IMR-90 (cell line): ENCODE results near the gene PSME4. TPM values are rescaled to one million over a fixed set of nuclear protein-coding genes. Genes with fewer than 3 reads are reported as not detected.

ENCODE experiments used
- ATAC-seq: fragments of 200-7000 bp; cut with Tn5 transposase; 2 replicates; pipeline ENCODE4 v1.9.1; 2020; ENCODE audit warnings: low read depth, mild to moderate bottlenecking, moderate library complexity
- BruUV-seq: library from RNA; stranded (reverse); fragments of 400-500 nt; replicated peaks from 2 replicates; lab custom pipeline; 2021; lab: Mats Ljungman, UMichigan
- CTCF ChIA-PET: fragments of 300-600 bp; formaldehyde crosslinking; extraction: SDS; loops from one replicate; lab custom pipeline; 2021; ENCODE audit warnings: antibody characterized with exemption; lab: Yijun Ruan, JAX
- POLR2A ChIA-PET: fragments of 300-600 bp; sonication (Branson Sonifier 250); formaldehyde crosslinking; loops from one replicate; lab custom pipeline; 2022; ENCODE audit warnings: antibody characterized with exemption; ENCODE audit not compliant: unreplicated experiment; lab: Charles Lee
- DNase-seq: peaks from one replicate; pipeline ENCODE4 v3.0.0; 2013
- H2AFZ ChIP-seq: replicated peaks from 2 replicates; pipeline ENCODE3; 2013; ENCODE audit warnings: low read length, mild to moderate bottlenecking; ENCODE audit not compliant: poor library complexity
- H2AK5ac ChIP-seq: 2 replicates; pipeline ENCODE4 v1.6.1; 2013; ENCODE audit warnings: low read depth, low read length, inconsistent platforms
- H2AK9ac ChIP-seq: replicated peaks from 2 replicates; pipeline ENCODE3; 2013; ENCODE audit warnings: mild to moderate bottlenecking, low read depth, low read length, moderate library complexity; ENCODE audit not compliant: poor library complexity
- H2BK120ac ChIP-seq: 2 replicates; pipeline ENCODE4 v1.6.1; 2013; ENCODE audit warnings: low read depth, low read length, inconsistent platforms
- H2BK15ac ChIP-seq: 3 replicates; pipeline ENCODE4 v1.6.1; 2013; ENCODE audit warnings: low read depth, low read length, inconsistent platforms
- H2BK20ac ChIP-seq: 2 replicates; pipeline ENCODE4 v1.6.1; 2013; ENCODE audit warnings: low read depth, mild to moderate bottlenecking, inconsistent platforms, low read length, moderate library complexity
- H2BK5ac ChIP-seq: 2 replicates; pipeline ENCODE4 v1.6.1; 2013; ENCODE audit warnings: mild to moderate bottlenecking, low read depth, low read length, inconsistent platforms; ENCODE audit not compliant: poor library complexity, severe bottlenecking
- H3K14ac ChIP-seq: replicated peaks from 2 replicates; pipeline ENCODE4 v1.6.1; 2013; ENCODE audit warnings: low read depth, low read length, inconsistent platforms
- H3K18ac ChIP-seq: 2 replicates; pipeline ENCODE4 v1.6.1; 2013; ENCODE audit warnings: low read depth, low read length, control low read depth
- H3K23ac ChIP-seq: 2 replicates; pipeline ENCODE4 v1.6.1; 2013; ENCODE audit warnings: low read depth, low read length, inconsistent platforms
- H3K27ac ChIP-seq: 2 replicates; pipeline ENCODE4 v1.5.1; 2013; ENCODE audit warnings: mild to moderate bottlenecking, control low read depth, low read length; ENCODE audit not compliant: insufficient read depth
- H3K27me3 ChIP-seq: 2 replicates; pipeline ENCODE4 v1.6.1; 2013; ENCODE audit warnings: low read length; ENCODE audit not compliant: control insufficient read depth, insufficient read depth
- H3K36me3 ChIP-seq: 2 replicates; pipeline ENCODE4 v1.6.1; 2013; ENCODE audit warnings: low read length, mixed read lengths; ENCODE audit not compliant: control insufficient read depth, insufficient read depth
- H3K4ac ChIP-seq: 2 replicates; pipeline ENCODE4 v1.6.1; 2013; ENCODE audit warnings: low read depth, low read length, inconsistent platforms
- H3K4me1 ChIP-seq: 2 replicates; pipeline ENCODE4 v1.6.1; 2013; ENCODE audit warnings: low read length, mixed read lengths; ENCODE audit not compliant: control insufficient read depth, insufficient read depth
- H3K4me2 ChIP-seq: 2 replicates; pipeline ENCODE4 v1.6.1; 2013; ENCODE audit warnings: low read depth, mild to moderate bottlenecking, control low read depth, low read length, moderate library complexity
- H3K4me3 ChIP-seq: 2 replicates; pipeline ENCODE4 v1.5.1; 2013; ENCODE audit warnings: low read depth, mild to moderate bottlenecking, control low read depth, low read length, moderate library complexity; ENCODE audit not compliant: insufficient read depth
- H3K56ac ChIP-seq: 2 replicates; pipeline ENCODE4 v1.6.1; 2013; ENCODE audit warnings: low read length, inconsistent platforms; ENCODE audit not compliant: insufficient read depth; ENCODE audit errors: extremely low read depth
- H3K79me1 ChIP-seq, 2 experiments: 2 replicates each; pipeline ENCODE4 v1.6.1; 2013; ENCODE audit warnings: low read length in 2 of 2, inconsistent platforms in 1 of 2, low read depth in 1 of 2
- H3K9ac ChIP-seq: 2 replicates; pipeline ENCODE4 v1.6.1; 2013; ENCODE audit warnings: low read depth, low read length, control low read depth
- H3K9me1 ChIP-seq: 2 replicates; pipeline ENCODE4 v1.6.1; 2013; ENCODE audit warnings: low read length, inconsistent platforms; ENCODE audit not compliant: insufficient read depth
- H3K9me3 ChIP-seq: 2 replicates; pipeline ENCODE4 v1.6.1; 2013; ENCODE audit warnings: low read length; ENCODE audit not compliant: control insufficient read depth, insufficient read depth
- H4K20me1 ChIP-seq: 2 replicates; pipeline ENCODE4 v1.6.1; 2013; ENCODE audit warnings: low read length, inconsistent platforms; ENCODE audit not compliant: insufficient read depth
- H4K5ac ChIP-seq: 2 replicates; pipeline ENCODE4 v1.6.1; 2013; ENCODE audit warnings: mild to moderate bottlenecking, low read depth, low read length, control low read depth
- H4K8ac ChIP-seq, 2 experiments: 2 replicates each; pipeline ENCODE4 v1.6.1; 2013; ENCODE audit warnings: low read depth in 2 of 2, low read length in 2 of 2, control low read depth in 1 of 2, inconsistent platforms in 1 of 2
- H4K91ac ChIP-seq: 2 replicates; pipeline ENCODE4 v1.6.1; 2013; ENCODE audit warnings: low read depth, low read length, inconsistent platforms; ENCODE audit not compliant: insufficient read depth
- BHLHE40 ChIP-seq: fragments of 150-350 bp; IDR thresholded peaks from 2 replicates; pipeline ENCODE4 v1.6.1; 2016; ENCODE audit warnings: mild to moderate bottlenecking, low read depth, low read length
- CEBPB ChIP-seq: IDR thresholded peaks from 2 replicates; pipeline ENCODE4 v1.6.1; 2012; ENCODE audit warnings: low read depth, low read length, improper control_type of control experiment
- CHD1 ChIP-seq: IDR thresholded peaks from 2 replicates; pipeline ENCODE4 v1.6.1; 2012; ENCODE audit warnings: low read depth, low read length, improper control_type of control experiment
- CTCF ChIP-seq: conservative IDR thresholded peaks from 2 replicates; pipeline ENCODE4 v1.5.1; 2012; ENCODE audit warnings: mild to moderate bottlenecking, low read depth, low read length, improper control_type of control experiment
- FOS ChIP-seq: fragments of 150-350 bp; IDR thresholded peaks from 2 replicates; pipeline ENCODE4 v1.6.1; 2016; ENCODE audit warnings: low read depth, low read length
- MAFK ChIP-seq: IDR thresholded peaks from 2 replicates; pipeline ENCODE4 v1.6.1; 2012; ENCODE audit warnings: low read depth, low read length, improper control_type of control experiment
- MAZ ChIP-seq: IDR thresholded peaks from 2 replicates; pipeline ENCODE4 v1.6.1; 2012; ENCODE audit warnings: low read depth, mild to moderate bottlenecking, low read length, improper control_type of control experiment, moderate library complexity, borderline replicate concordance
- MXI1 ChIP-seq: IDR thresholded peaks from 2 replicates; pipeline ENCODE4 v1.6.1; 2012; ENCODE audit warnings: low read depth, mild to moderate bottlenecking, low read length, moderate library complexity, borderline replicate concordance
- NFE2L2 ChIP-seq: fragments of 150-350 bp; IDR thresholded peaks from 2 replicates; pipeline ENCODE4 v1.6.1; 2016; ENCODE audit warnings: low read depth, mild to moderate bottlenecking, low read length
- POLR2A ChIP-seq: IDR thresholded peaks from 2 replicates; pipeline ENCODE4 v1.6.1; 2012; ENCODE audit warnings: mild to moderate bottlenecking, low read depth, low read length
- RAD21 ChIP-seq: IDR thresholded peaks from 2 replicates; pipeline ENCODE4 v1.6.1; 2012; ENCODE audit warnings: low read length, improper control_type of control experiment
- RCOR1 ChIP-seq: IDR thresholded peaks from 2 replicates; pipeline ENCODE4 v1.6.1; 2012; ENCODE audit warnings: mild to moderate bottlenecking, low read length, improper control_type of control experiment; ENCODE audit not compliant: insufficient replicate concordance
- RFX5 ChIP-seq: IDR thresholded peaks from 2 replicates; pipeline ENCODE4 v1.8.0; 2012; ENCODE audit warnings: low read depth, mild to moderate bottlenecking, low read length, moderate library complexity
- SMC3 ChIP-seq: fragments of 150-350 bp; IDR thresholded peaks from 2 replicates; pipeline ENCODE4 v1.6.1; 2016; ENCODE audit warnings: low read depth, mild to moderate bottlenecking, antibody characterized with exemption, low read length, moderate library complexity
- WGBS, 2 experiments: methylation state at CpG; one replicate each; pipeline versions ENCODE4 v1.1.5 to v1.1.7; 2013; ENCODE audit warnings: missing lambda C conversion rate in 2 of 2; ENCODE audit not compliant: insufficient read length in 1 of 2; ENCODE audit errors: extremely low coverage in 2 of 2; 5-methylcytosine and 5-hydroxymethylcytosine counted together
- dilution Hi-C: fragments of 300-500 bp; cut with HindIII; formaldehyde crosslinking; loops from one replicate; pipeline ENCODE4 v1.14.3; 2018; ENCODE audit warnings: low sequenced_read_pairs; ENCODE audit not compliant: unreplicated experiment
- in situ Hi-C: fragments of 300-500 bp; cut with MboI; formaldehyde crosslinking; loops from 3 replicates; pipeline ENCODE4 v1.14.3; 2019; ENCODE audit warnings: low sequenced_read_pairs, inconsistent platforms, mixed read lengths
- intact Hi-C: fragments of 100-400 bp; cut with micrococcal nuclease; formaldehyde crosslinking; loops from 2 replicates; pipeline ENCODE4 v1.10.0; 2022
- polyA plus RNA-seq, 3 experiments: library from polyadenylated mRNA; depleted of rRNA; stranded (reverse); fragments of >200 nt; gene quantifications; 2 replicates each; pipeline ENCODE4 v1.2.3, GENCODE V29; 2012; ENCODE audit warnings: low replicate concordance in 1 of 3
- total RNA-seq: library from RNA; depleted of rRNA; stranded (reverse); fragments of >200 nt; gene quantifications from 2 replicates; pipeline ENCODE4 v1.2.3, GENCODE V29; 2012
- TF ChIP-seq, protein P1 (sequence below): fragments of 150-350 bp; IDR thresholded peaks from 2 replicates; pipeline ENCODE4 v1.6.1; 2017; ENCODE audit warnings: mild to moderate bottlenecking, antibody characterized with exemption, low read length, low read depth
- TF ChIP-seq, protein P2 (sequence below): fragments of 150-350 bp; IDR thresholded peaks from 2 replicates; pipeline ENCODE4 v1.6.1; 2016; ENCODE audit warnings: low read depth, mild to moderate bottlenecking, low read length, moderate library complexity, borderline replicate concordance

PSME4 gene
- total and polyA plus RNA-seq, 2 of the 4 experiments (the other 2 are of a cell fraction), result 28.2 to 61.3 TPM

DNA sequence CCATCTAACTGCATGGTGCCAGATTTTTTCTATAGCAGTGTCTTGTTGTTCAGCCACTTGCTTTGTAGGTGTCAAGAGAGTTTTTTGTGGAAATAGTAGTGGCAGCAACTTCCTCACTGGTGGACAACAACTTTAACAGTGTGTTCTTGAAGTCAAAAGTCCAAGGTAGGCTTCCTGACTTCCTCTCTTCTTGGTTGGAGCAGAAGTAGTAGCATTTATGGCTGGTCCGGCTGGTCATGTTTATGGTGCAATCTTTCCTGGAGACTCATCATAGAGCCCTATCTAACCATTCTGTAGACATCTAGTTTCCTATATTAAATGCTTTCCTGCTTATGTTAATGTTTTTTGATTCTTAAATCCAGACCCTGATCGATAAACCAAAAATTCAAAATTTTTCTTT is 122.7 kb downstream of the PSME4 start:
- no peaks in the 10 kb centered on the region for H3K4me1 ChIP-seq
- no peak overlapping the region for H3K9ac ChIP-seq
- intact Hi-C loops, result no loop called here
- peaks cover 3% of the 10 kb centered on the region; the same call in 1 of the 2 replicates for H3K9me1 ChIP-seq
- dilution Hi-C loops, result no loop called here
- no peak overlapping the region for H3K4me3 ChIP-seq
- no TSS peak for BruUV-seq
- no peak overlapping the region for H4K8ac ChIP-seq
- no CpG with 5 or more reads among the region's 2 CpGs for WGBS, 2 experiments
- no peak overlapping the region for H2BK20ac ChIP-seq
- DNase-seq (no peak), ATAC-seq (no peak)
- H2AK9ac ChIP-seq, result no peak overlapping the region
- no peak overlapping the region for H3K4me2 ChIP-seq
- no peak overlapping the region for H3K23ac ChIP-seq
- H2BK5ac ChIP-seq, result no peak overlapping the region
- ChIA-PET POLR2A (no interaction called here), CTCF (no interaction called here)
- H3K27me3 ChIP-seq, result no peaks in the 10 kb centered on the region
- no peak overlapping the region for H3K4ac ChIP-seq
- H4K91ac ChIP-seq, result no peak overlapping the region
- no peak overlapping the region for H3K56ac ChIP-seq
- no peak overlapping the region for H4K5ac ChIP-seq
- H2BK15ac ChIP-seq, result no peak overlapping the region
- H3K18ac ChIP-seq, result no peak overlapping the region
- no peak overlapping the region for H2BK120ac ChIP-seq
- H3K14ac ChIP-seq, result no peak overlapping the region
- in situ Hi-C loops, result no loop called here
- TF ChIP-seq MAZ (no peak), RFX5 (no peak), BHLHE40 (no peak), SMC3 (no peak), RCOR1 (no peak), NFE2L2 (no peak), MXI1 (no peak), CEBPB (no peak), CHD1 (no peak), MAFK (no peak), CTCF (no peak), POLR2A (no peak), RAD21 (no peak), FOS (no peak)
- TF ChIP-seq, protein P1, sequence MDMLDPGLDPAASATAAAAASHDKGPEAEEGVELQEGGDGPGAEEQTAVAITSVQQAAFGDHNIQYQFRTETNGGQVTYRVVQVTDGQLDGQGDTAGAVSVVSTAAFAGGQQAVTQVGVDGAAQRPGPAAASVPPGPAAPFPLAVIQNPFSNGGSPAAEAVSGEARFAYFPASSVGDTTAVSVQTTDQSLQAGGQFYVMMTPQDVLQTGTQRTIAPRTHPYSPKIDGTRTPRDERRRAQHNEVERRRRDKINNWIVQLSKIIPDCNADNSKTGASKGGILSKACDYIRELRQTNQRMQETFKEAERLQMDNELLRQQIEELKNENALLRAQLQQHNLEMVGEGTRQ, result no peak
- TF ChIP-seq, protein P2, sequence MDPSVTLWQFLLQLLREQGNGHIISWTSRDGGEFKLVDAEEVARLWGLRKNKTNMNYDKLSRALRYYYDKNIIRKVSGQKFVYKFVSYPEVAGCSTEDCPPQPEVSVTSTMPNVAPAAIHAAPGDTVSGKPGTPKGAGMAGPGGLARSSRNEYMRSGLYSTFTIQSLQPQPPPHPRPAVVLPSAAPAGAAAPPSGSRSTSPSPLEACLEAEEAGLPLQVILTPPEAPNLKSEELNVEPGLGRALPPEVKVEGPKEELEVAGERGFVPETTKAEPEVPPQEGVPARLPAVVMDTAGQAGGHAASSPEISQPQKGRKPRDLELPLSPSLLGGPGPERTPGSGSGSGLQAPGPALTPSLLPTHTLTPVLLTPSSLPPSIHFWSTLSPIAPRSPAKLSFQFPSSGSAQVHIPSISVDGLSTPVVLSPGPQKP, result no peak
- H3K27ac ChIP-seq, result no peak overlapping the region
- H3K36me3 ChIP-seq, result no peaks in the 10 kb centered on the region; the same call in 1 of the 2 replicates
- H2AK5ac ChIP-seq, result no peak overlapping the region
- peaks cover 2 to 7% of the 10 kb centered on the region in 2 experiments for H3K79me1 ChIP-seq
- H2AFZ ChIP-seq, result no peak overlapping the region
- H4K20me1 ChIP-seq, result no peaks in the 10 kb centered on the region
- H3K9me3 ChIP-seq, result no peaks in the 10 kb centered on the region
